ENCODE measurements around the gene SLC38A11. TPM values are rescaled to one million over a fixed set of nuclear protein-coding genes. Genes with fewer than 3 reads are reported as not detected.

SLC38A11 gene
- total and polyA plus RNA-seq, 10 of the 15 experiments (the other 5 are each of a cell fraction or from before 2014, with no cell fraction given), result not detected

- TF ChIP-seq TAF1 (IDR thresholded peaks at IDR 0.05; ENCODE audit: borderline replicate concordance, low read depth, low read length) (no peak), TCF3 (IDR thresholded peaks at IDR 0.05; ENCODE audit: borderline replicate concordance, insufficient read depth, low read depth, low read length) (no peak), KLF5 (IDR thresholded peaks at IDR 0.05; ENCODE audit: partially characterized antibody) (no peak), SMC3 (IDR thresholded peaks at IDR 0.05; ENCODE audit: borderline replicate concordance, low read length) (no peak), SMARCA5 (IDR thresholded peaks at IDR 0.05) (no peak)
Measured at GRCh38 chr2:164897469-164898260, 57.7 kb downstream of the SLC38A11 start (continued).

- DNase-seq (ENCODE audit: low read depth, low spot score) (no peak), ATAC-seq (peak; percentile 79), FAIRE-seq (no peak)
- ChIA-PET SMC1A (ENCODE audit: uncharacterized antibody, unreplicated experiment) (no interaction called here), CTCF (no interaction called here), RAD21 (ENCODE audit: unreplicated experiment) (no interaction called here), POLR2A (no interaction called here)
- H3K9me3 ChIP-seq (replicated peaks; ENCODE audit: control insufficient read depth, insufficient read depth, low read length), result no peaks in the 10 kb centered on the region
- H3K36me3 ChIP-seq (ENCODE audit: control insufficient read depth in 2 of 2, insufficient read depth in 2 of 2, low read length in 1 of 2), result no peaks in the 10 kb centered on the region
- no peaks in the 10 kb centered on the region for H3K79me2 ChIP-seq (ENCODE audit: control insufficient read depth, insufficient read depth, low read length)
- no TSS peak for BruUV-seq (replicated peaks)
- H3K4me3 ChIP-seq, result no peak overlapping the region
- intact Hi-C loops (cut with micrococcal nuclease; ENCODE audit: unreplicated experiment), result no loop called here
- no peak for TF ChIP-seq SMARCA5 (IDR thresholded peaks at IDR 0.05)
- no peak for TF ChIP-seq ASH2L (IDR thresholded peaks at IDR 0.05; ENCODE audit: borderline replicate concordance, low read depth)
- TF ChIP-seq JUNB (IDR thresholded peaks at IDR 0.05), result peak; percentile 74
- peak; percentile 56; the same call in 1 of the 2 replicates for TF ChIP-seq IRF4 (IDR thresholded peaks at IDR 0.05; ENCODE audit: low read depth, low read length)
- H3K9ac ChIP-seq (ENCODE audit: control insufficient read depth, insufficient read depth, low read length), result no peak overlapping the region
- in situ Hi-C loops (cut with MboI), result no loop called here
- no peak overlapping the region for H2AFZ ChIP-seq (ENCODE audit: control insufficient read depth, low read depth, low read length)
- H3K4me1 ChIP-seq (ENCODE audit: control insufficient read depth, insufficient read depth, low read length), result no peaks in the 10 kb centered on the region
- no peak overlapping the region for H3K27ac ChIP-seq (ENCODE audit: control insufficient read depth, insufficient read depth)
- 0% methylated on average over 3 of the region's 3 CpGs for WGBS (ENCODE audit: insufficient coverage, insufficient replicate concordance, low lambda C conversion rate, missing lambda C conversion rate)
- H4K20me1 ChIP-seq (ENCODE audit: control insufficient read depth, insufficient read depth), result no peaks in the 10 kb centered on the region
- no peaks in the 10 kb centered on the region; a peak in 1 of 4 replicates for H3K27me3 ChIP-seq (replicated peaks in 1 of 2; ENCODE audit: control insufficient read depth in 2 of 2, insufficient read depth in 2 of 2, low read length in 1 of 2)
- H3K4me2 ChIP-seq (ENCODE audit: control insufficient read depth, insufficient read depth), result no peak overlapping the region
Measured at GRCh38 chr2:164896634-164897355, 58.5 kb downstream of the SLC38A11 start.
